HCT116 (cell line): Measurements from ENCODE around the gene RAET1L. TPM values are rescaled to one million over a fixed set of nuclear protein-coding genes. Genes with fewer than 3 reads are reported as not detected.

Experiments
- ATAC-seq: fragments of 200-7000 bp; cut with Tn5 transposase; 2 replicates; pipeline ENCODE4 v1.9.1; 2020; ENCODE audit warnings: mild to moderate bottlenecking, moderate library complexity
- BruUV-seq: library from RNA; stranded (reverse); fragments of 400-500 nt; replicated peaks from 2 replicates; lab custom pipeline; 2021; lab: Mats Ljungman, UMichigan
- CTCF ChIA-PET: fragments of 300-600 bp; sonication (Branson Sonifier 250); formaldehyde crosslinking; loops from one replicate; lab custom pipeline; 2021; ENCODE audit warnings: antibody characterized with exemption; lab: Charles Lee
- POLR2A ChIA-PET: fragments of 300-600, 350-600 bp; sonication (Branson Sonifier 250); formaldehyde crosslinking; loops from one replicate; lab custom pipeline; 2021; ENCODE audit warnings: antibody characterized with exemption; lab: Charles Lee
- RAD21 ChIA-PET, 2 experiments: fragments of 300-600 bp; sonication (Branson Sonifier 250); formaldehyde crosslinking; loops; one replicate each; lab custom pipeline; 2023; ENCODE audit warnings: low total read pairs in 2 of 2; ENCODE audit not compliant: uncharacterized antibody in 2 of 2, unreplicated experiment in 2 of 2, low non-redundant PET in 1 of 2; lab: Charles Lee
- DNase-seq: peaks from one replicate; pipeline ENCODE4 v3.0.0-alpha.2; 2010; ENCODE audit warnings: low read depth, low spot score
- H2AFZ ChIP-seq: fragments of 200-600 bp; shearing (Covaris generic), sonication (generic); 2 replicates; pipeline ENCODE4 v1.6.1; 2017; ENCODE audit warnings: low read depth, mixed run types, mixed read lengths, antibody characterized with exemption, low read length; ENCODE audit not compliant: poor library complexity, severe bottlenecking
- H3K27ac ChIP-seq: 2 replicates; pipeline ENCODE4 v1.5.1; 2012; ENCODE audit warnings: low read depth, low read length
- H3K27me3 ChIP-seq: fragments of 200-600 bp; sonication (generic); 2 replicates; pipeline ENCODE4 v1.6.1; 2016; ENCODE audit warnings: mixed run types, low read length, mixed read lengths; ENCODE audit not compliant: insufficient read depth
- H3K36me3 ChIP-seq, 2 experiments: fragments of 200-500 bp in 1 of 2; fragments of 200-600 bp in 1 of 2; sonication (Bioruptor generic) in 1 of 2; sonication (generic) in 1 of 2; 2 replicates each; pipeline versions ENCODE4 v1.5.1 to v1.6.1; 2014 to 2016; ENCODE audit warnings: low read length in 2 of 2, inconsistent platforms in 1 of 2, mixed read lengths in 1 of 2, mixed run types in 1 of 2; ENCODE audit not compliant: insufficient read depth in 2 of 2, control insufficient read depth in 1 of 2
- H3K4me1 ChIP-seq, 2 experiments: fragments of 200-600 bp in 1 of 2; sonication (generic) in 1 of 2; 2 replicates each; pipeline versions ENCODE4 v1.5.1 to v1.6.1; 2012 to 2017; ENCODE audit warnings: low read length in 2 of 2, inconsistent platforms in 1 of 2, mild to moderate bottlenecking in 1 of 2, mixed read lengths in 1 of 2, mixed run types in 1 of 2, moderate library complexity in 1 of 2; ENCODE audit not compliant: insufficient read depth in 2 of 2, control insufficient read depth in 1 of 2
- H3K4me2 ChIP-seq: fragments of 200-600 bp; sonication (generic); 2 replicates; pipeline ENCODE4 v1.6.1; 2017; ENCODE audit warnings: mixed run types, low read length, mixed read lengths
- H3K4me3 ChIP-seq, 2 experiments: fragments of 200-600 bp in 1 of 2; sonication (generic) in 1 of 2; replicated peaks in 1 of 2; 2 replicates each; pipeline ENCODE4 v1.5.1; 2011 to 2016; ENCODE audit warnings: low read length in 2 of 2, control low read depth in 1 of 2, low read depth in 1 of 2, mild to moderate bottlenecking in 1 of 2, mixed read lengths in 1 of 2, mixed run types in 1 of 2
- H3K79me2 ChIP-seq: fragments of 200-600 bp; sonication (generic); 2 replicates; pipeline ENCODE4 v1.6.1; 2017; ENCODE audit warnings: mild to moderate bottlenecking, mixed run types, low read length, moderate library complexity, mixed read lengths; ENCODE audit not compliant: insufficient read depth
- H3K9ac ChIP-seq: fragments of 200-600 bp; sonication (generic); 2 replicates; pipeline ENCODE4 v1.6.1; 2016; ENCODE audit warnings: low read length, mixed read lengths
- H3K9me2 ChIP-seq: fragments of 200-600 bp; sonication (generic), shearing (Covaris generic); 2 replicates; pipeline ENCODE4 v1.6.1; 2017; ENCODE audit warnings: mixed run types, mild to moderate bottlenecking, moderate library complexity; ENCODE audit not compliant: insufficient read depth
- H3K9me3 ChIP-seq, 2 experiments: fragments of 200-500 bp in 1 of 2; fragments of 200-600 bp in 1 of 2; sonication (Bioruptor generic) in 1 of 2; sonication (generic) in 1 of 2; 2 replicates each; pipeline ENCODE4 v1.6.1; 2014 to 2017; ENCODE audit warnings: low read length in 2 of 2, mixed read lengths in 2 of 2, inconsistent platforms in 1 of 2, low read depth in 1 of 2, mild to moderate bottlenecking in 1 of 2, mixed run types in 1 of 2, moderate library complexity in 1 of 2; ENCODE audit not compliant: control insufficient read depth in 1 of 2, insufficient read depth in 1 of 2
- H4K20me1 ChIP-seq: fragments of 200-600 bp; sonication (generic), shearing (Covaris generic); 2 replicates; pipeline ENCODE4 v1.6.1; 2017; ENCODE audit warnings: mixed run types, mild to moderate bottlenecking, moderate library complexity; ENCODE audit not compliant: insufficient read depth
- ATF3 ChIP-seq: IDR thresholded peaks from 2 replicates; pipeline ENCODE4 v1.6.1; 2012
- CBX3 ChIP-seq: IDR thresholded peaks from 2 replicates; pipeline ENCODE4 v1.6.1; 2012; ENCODE audit warnings: low read depth
- EZH2 ChIP-seq: fragments of 200-600 bp; sonication (generic); IDR thresholded peaks from 2 replicates; pipeline ENCODE4 v1.6.1; 2017; ENCODE audit warnings: antibody characterized with exemption, mixed run types
- EZH2phosphoT487 ChIP-seq: fragments of 200-600 bp; IDR thresholded peaks from 2 replicates; pipeline ENCODE4 v1.6.1; 2018; ENCODE audit warnings: antibody characterized with exemption, borderline replicate concordance
- JUND ChIP-seq: IDR thresholded peaks from 2 replicates; pipeline ENCODE4 v1.6.1; 2012
- MAX ChIP-seq: IDR thresholded peaks from 2 replicates; pipeline ENCODE4 v1.6.1; 2012
- POLR2A ChIP-seq: IDR thresholded peaks from 2 replicates; pipeline ENCODE4 v1.7.0; 2011; ENCODE audit warnings: borderline replicate concordance; ENCODE audit not compliant: insufficient read depth, insufficient read length; ENCODE audit errors: extremely low read depth
- POLR2AphosphoS5 ChIP-seq: IDR thresholded peaks from 2 replicates; pipeline ENCODE4 v1.6.1; 2011; ENCODE audit warnings: mild to moderate bottlenecking, low read depth, low read length, moderate library complexity
- RAD21 ChIP-seq: IDR thresholded peaks from 2 replicates; pipeline ENCODE4 v1.6.1; 2012; ENCODE audit warnings: low read depth, mild to moderate bottlenecking
- REST ChIP-seq: IDR thresholded peaks from 2 replicates; pipeline ENCODE4 v1.6.1; 2012; ENCODE audit warnings: low read depth
- SIN3A ChIP-seq: IDR thresholded peaks from 2 replicates; pipeline ENCODE4 v1.6.1; 2012; ENCODE audit warnings: low read depth
- SRF ChIP-seq: IDR thresholded peaks from 2 replicates; pipeline ENCODE4 v1.6.1; 2012; ENCODE audit warnings: low read depth
- TCF7L2 ChIP-seq: IDR thresholded peaks from 2 replicates; pipeline ENCODE4 v1.7.0; 2011; ENCODE audit warnings: borderline replicate concordance, inconsistent platforms; ENCODE audit not compliant: insufficient read depth, insufficient read length; ENCODE audit errors: extremely low read depth
- YY1 ChIP-seq: IDR thresholded peaks from 2 replicates; pipeline ENCODE4 v1.6.1; 2011; ENCODE audit warnings: low read length, low read depth, moderate library complexity, mild to moderate bottlenecking; ENCODE audit not compliant: insufficient replicate concordance; ENCODE audit errors: extremely low read depth
- ZBTB33 ChIP-seq: IDR thresholded peaks from 2 replicates; pipeline ENCODE4 v1.6.1; 2011; ENCODE audit warnings: mild to moderate bottlenecking, low read length, moderate library complexity; ENCODE audit not compliant: insufficient replicate concordance; ENCODE audit errors: extremely low read depth
- ZFX ChIP-seq: fragments of 450-650 bp; IDR thresholded peaks from 2 replicates; pipeline ENCODE4 v1.6.1; 2017
- ZNF274 ChIP-seq: fragments of 200-500 bp; sonication (Bioruptor generic); IDR thresholded peaks from 2 replicates; pipeline ENCODE4 v1.6.1; 2014; ENCODE audit warnings: mild to moderate bottlenecking, low read depth, low read length, inconsistent platforms
- intact Hi-C: fragments of 100-400 bp; cut with micrococcal nuclease; formaldehyde crosslinking; loops from 2 replicates; pipeline ENCODE4 v1.10.0; 2022
- total RNA-seq: library from RNA; stranded (reverse); gene quantifications from one replicate; pipeline ENCODE4 v1.2.1, GENCODE V29; 2021; ENCODE audit not compliant: unreplicated experiment

RAET1L gene
- total RNA-seq, 1 experiment from 2014 or later, result 1.5 TPM

DNA sequence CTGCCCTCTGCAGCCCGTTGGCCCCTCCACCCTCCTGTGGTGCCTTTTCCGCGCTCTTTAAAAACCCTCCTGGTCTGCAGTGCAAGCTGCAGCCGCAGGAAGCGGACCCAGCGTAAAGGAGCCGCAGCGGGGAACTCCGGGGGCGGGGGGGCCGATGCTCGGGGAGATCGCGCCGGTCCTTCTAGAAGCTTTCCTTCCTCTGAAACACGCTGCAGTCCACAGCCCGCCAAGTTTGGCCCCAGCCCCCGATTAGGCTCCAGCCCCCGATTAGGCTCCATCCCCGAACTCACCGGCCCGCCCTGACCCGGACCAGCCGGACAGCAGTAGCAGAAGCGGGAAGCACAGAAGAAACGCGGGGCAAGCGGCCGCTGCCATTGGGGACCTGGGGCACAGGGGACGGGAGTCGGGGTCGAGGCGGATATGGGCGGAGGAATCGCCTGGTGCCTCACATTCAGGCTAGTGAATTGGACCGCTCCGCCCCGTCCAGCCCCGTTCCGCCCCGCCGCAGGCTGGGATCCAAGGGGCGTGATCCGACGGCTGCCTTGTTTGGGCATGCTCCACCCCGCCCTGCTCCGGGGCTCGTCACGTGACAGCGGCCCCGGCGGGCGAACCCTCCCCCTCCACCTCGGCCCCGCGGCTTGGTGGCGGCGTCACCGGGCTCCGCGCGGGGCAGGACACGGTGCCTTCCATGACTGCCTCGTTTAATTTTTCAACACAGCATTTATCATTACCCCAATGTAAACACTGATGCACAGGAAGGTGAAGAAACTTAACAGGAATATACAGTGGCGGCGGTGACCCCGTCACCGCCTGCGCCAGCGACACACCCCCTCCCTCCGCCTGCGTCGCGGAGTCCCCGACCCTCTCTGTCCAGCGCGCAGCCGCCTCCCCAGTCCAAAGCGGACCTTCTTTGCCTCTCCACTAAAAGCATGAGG is 20.3 kb downstream of the RAET1L start (continued):
- TF ChIP-seq REST (no peak), SRF (peak; percentile 100), EZH2 (no peak), JUND (no peak), YY1 (peak; percentile 9)

- Histone ChIP-seq H3K9ac (peak overlapping the region; percentile 71), H3K4me2 (peak overlapping the region; percentile 95), H3K9me3 (no peaks in the 10 kb centered on the region), H3K4me3 (peak overlapping the region; percentile 81 to 91), H3K27ac (peak overlapping the region; percentile 57), H3K27me3 (no peaks in the 10 kb centered on the region), H4K20me1 (no peaks in the 10 kb centered on the region), H3K4me1 (peaks cover 18 to 33% of the 10 kb centered on the region in 2 experiments), H2AFZ (no peak overlapping the region), H3K9me2 (no peaks in the 10 kb centered on the region), H3K36me3 (no peaks in the 10 kb centered on the region), H3K79me2 (no peaks in the 10 kb centered on the region)
- no TSS peak for BruUV-seq
- RAD21 ChIA-PET, result no interaction called here
- DNase-seq (no peak), ATAC-seq (peak; percentile 26)
- CTCF ChIA-PET, result no interaction called here
- intact Hi-C loops, result loop anchor here (10.0 kb wide), 1 partner anchor 811 kb away; no protein-coding TSS in a partner anchor
- POLR2A ChIA-PET, result no interaction called here
- TF ChIP-seq TCF7L2 (no peak), EZH2phosphoT487 (no peak), SIN3A (no peak), JUND (no peak), YY1 (no peak), EZH2 (no peak), CBX3 (no peak), ZNF274 (no peak), ZBTB33 (no peak), RAD21 (no peak), SRF (no peak), POLR2AphosphoS5 (no peak), POLR2A (no peak), MAX (no peak), ZFX (no peak), ATF3 (no peak)
Observed at GRCh38 chr6:150004101-150004782, 21.1 kb downstream of the RAET1L start.
